B cell (primary cell): Measurements from ENCODE around the gene RPS6KA1. TPM values are rescaled to one million over a fixed set of nuclear protein-coding genes. Genes with fewer than 3 reads are reported as not detected.
A peak's percentile ranks its signal among the peaks of the same experiment; 100 is the strongest.

Experiments
- ATAC-seq: fragments of 200-7000 bp; cut with Tn5 transposase; one replicate; pipeline ENCODE4 v1.10.0; 2021; ENCODE audit warnings: low read depth, mild to moderate bottlenecking, moderate number of reproducible peaks, moderate library complexity
- CTCF ChIA-PET: fragments of 350-600 bp; sonication (Branson Sonifier 250); formaldehyde crosslinking; loops from one replicate; lab custom pipeline; 2021; ENCODE audit warnings: antibody characterized with exemption, inconsistent platforms; lab: Charles Lee
- POLR2A ChIA-PET: fragments of 350-600 bp; sonication (Branson Sonifier 250); formaldehyde crosslinking; loops from one replicate; lab custom pipeline; 2021; ENCODE audit warnings: antibody characterized with exemption; lab: Charles Lee
- DNase-seq: peaks from one replicate; pipeline ENCODE4 v3.0.0; 2013
- H2AFZ ChIP-seq: 2 replicates; pipeline ENCODE4 v1.6.1; 2012; ENCODE audit warnings: mild to moderate bottlenecking, low read depth, low read length; ENCODE audit not compliant: insufficient read depth, poor library complexity, severe bottlenecking
- H3K27ac ChIP-seq, 2 donors: 1 replicate in 1 of 2; 2 replicates in 1 of 2; pipeline ENCODE4 v1.5.1; 2012 to 2013; ENCODE audit warnings: low read length in 2 of 2, mild to moderate bottlenecking in 2 of 2, moderate library complexity in 1 of 2
- H3K27me3 ChIP-seq, 4 experiments: fragments of 200-600 bp in 1 of 4; sonication (generic) in 1 of 4; replicated peaks in 1 of 4; 1 replicate in 2 of 4; 2 replicates in 2 of 4; pipeline versions ENCODE4 v1.6.1 to v1.7.0; 2013 to 2016; ENCODE audit warnings: low read length in 3 of 4, mild to moderate bottlenecking in 2 of 4, mixed read lengths in 1 of 4, moderate library complexity in 1 of 4; ENCODE audit not compliant: insufficient read depth in 4 of 4, control insufficient read depth in 3 of 4; ENCODE audit errors: control extremely low read depth in 1 of 4
- H3K36me3 ChIP-seq, 2 experiments: replicated peaks in 1 of 2; 1 replicate in 1 of 2; 2 replicates in 1 of 2; pipeline versions ENCODE4 v1.6.1 to v1.7.1; 2013; ENCODE audit warnings: low read length in 1 of 2; ENCODE audit not compliant: insufficient read depth in 2 of 2, control insufficient read depth in 1 of 2; ENCODE audit errors: control extremely low read depth in 1 of 2, extremely low read depth in 1 of 2
- H3K4me1 ChIP-seq, 2 donors: fragments of 200-600 bp in 1 of 2; sonication (generic) in 1 of 2; 1 replicate in 1 of 2; 2 replicates in 1 of 2; pipeline versions ENCODE4 v1.5.1 to v1.6.1; 2013 to 2017; ENCODE audit warnings: low read length in 2 of 2; ENCODE audit not compliant: control insufficient read depth in 2 of 2, insufficient read depth in 2 of 2
- H3K4me2 ChIP-seq: replicated peaks from 2 replicates; pipeline ENCODE3; 2012; ENCODE audit warnings: mild to moderate bottlenecking, low read depth, low read length; ENCODE audit not compliant: poor library complexity, severe bottlenecking
- H3K4me3 ChIP-seq, 5 experiments: fragments of 200-600 bp in 1 of 5; sonication (generic) in 1 of 5; 1 replicate in 3 of 5; 2 replicates in 2 of 5; pipeline versions ENCODE4 v1.5.1 to v1.7.0; 2011 to 2016; ENCODE audit warnings: low read length in 4 of 5, mild to moderate bottlenecking in 4 of 5, low read depth in 2 of 5, control low read depth in 1 of 5, moderate library complexity in 1 of 5; ENCODE audit not compliant: insufficient read depth in 1 of 5; ENCODE audit errors: control extremely low read depth in 1 of 5, extremely low read depth in 1 of 5
- H3K79me2 ChIP-seq: fragments of 200-600 bp; sonication (generic); one replicate; pipeline ENCODE4 v1.6.0; 2016; ENCODE audit warnings: low read length; ENCODE audit not compliant: control insufficient read depth, insufficient read depth
- H3K9ac ChIP-seq: fragments of 200-600 bp; sonication (generic); 2 replicates; pipeline ENCODE4 v1.6.1; 2017; ENCODE audit warnings: mild to moderate bottlenecking, low read length, moderate library complexity
- H3K9me3 ChIP-seq, 3 donors: one replicate each; pipeline versions ENCODE4 v1.6.1 to v1.7.1; 2013; ENCODE audit warnings: low read length in 2 of 3; ENCODE audit not compliant: control insufficient read depth in 2 of 3, insufficient read depth in 1 of 3; ENCODE audit errors: control extremely low read depth in 1 of 3
- H4K20me1 ChIP-seq: 2 replicates; pipeline ENCODE4 v1.6.0; 2012; ENCODE audit warnings: mild to moderate bottlenecking, low read length; ENCODE audit not compliant: insufficient read depth, control insufficient read depth, poor library complexity, severe bottlenecking
- H3K27ac Mint-ChIP-seq: one replicate; pipeline ENCODE4 v1.8.0; 2021; ENCODE audit warnings: mixed read lengths
- H3K27me3 Mint-ChIP-seq: one replicate; pipeline ENCODE4 v1.8.0; 2021; ENCODE audit warnings: mixed read lengths
- H3K4me1 Mint-ChIP-seq: one replicate; pipeline ENCODE4 v1.8.0; 2021; ENCODE audit warnings: mixed read lengths
- H3K4me3 Mint-ChIP-seq: one replicate; pipeline ENCODE4 v1.8.0; 2021; ENCODE audit warnings: mixed read lengths
- H3K9me3 Mint-ChIP-seq: one replicate; pipeline ENCODE4 v1.8.0; 2022; ENCODE audit warnings: mixed read lengths; ENCODE audit not compliant: insufficient read depth
- EZH2 ChIP-seq: IDR thresholded peaks from 2 replicates; pipeline ENCODE4 v1.6.1; 2012; ENCODE audit warnings: borderline replicate concordance, low read depth, mild to moderate bottlenecking, moderate library complexity, low read length; ENCODE audit not compliant: insufficient read depth, poor library complexity, severe bottlenecking
- WGBS: methylation state at CpG from one replicate; pipeline ENCODE4 v1.1.5; 2013; ENCODE audit warnings: missing lambda C conversion rate; ENCODE audit not compliant: insufficient coverage; 5-methylcytosine and 5-hydroxymethylcytosine counted together
- intact Hi-C: fragments of 100-400 bp; cut with micrococcal nuclease; formaldehyde crosslinking; loops from one replicate; pipeline ENCODE4 v1.10.0; 2022
- polyA plus RNA-seq: library from polyadenylated mRNA; depleted of rRNA; stranded (reverse); fragments of >200 nt; gene quantifications from 2 replicates; pipeline ENCODE4 v1.2.3, GENCODE V29; 2012
- total RNA-seq, 2 donors: library from RNA; stranded (reverse); fragments of 120-200 nt in 1 of 2; gene quantifications; 1 replicate in 1 of 2; 2 replicates in 1 of 2; pipeline versions ENCODE4 v1.2.3 to v1.2.4, GENCODE V29; 2013 to 2022
- TF ChIP-seq, protein P1 (sequence below): fragments of 200-600 bp; IDR thresholded peaks from one replicate; pipeline ENCODE4 v1.8.0; 2022; ENCODE audit warnings: antibody characterized with exemption, mild to moderate bottlenecking

The RPS6KA1 gene
- total and polyA plus RNA-seq, 2 donors (not counting 1 experiment from before 2014, with no cell fraction given) = 72.0 to 99.9 TPM

DNA sequence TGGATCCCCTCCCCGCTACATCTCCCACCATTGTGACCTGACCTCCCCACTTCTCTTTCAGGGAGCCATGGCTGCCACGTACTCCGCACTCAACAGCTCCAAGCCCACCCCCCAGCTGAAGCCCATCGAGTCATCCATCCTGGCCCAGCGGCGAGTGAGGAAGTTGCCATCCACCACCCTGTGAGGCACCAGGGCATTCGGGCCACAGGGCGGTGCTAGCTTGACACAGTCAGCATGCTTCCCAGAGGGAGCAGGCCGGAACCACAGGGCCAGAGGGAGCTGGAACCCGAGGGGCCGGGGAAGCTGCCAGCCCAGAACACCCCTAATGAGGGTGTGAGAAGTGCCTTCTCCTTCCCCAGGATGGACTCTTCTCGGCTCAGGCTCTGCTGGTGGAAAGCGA, 44.5 kb downstream of the RPS6KA1 start:
- H3K79me2 ChIP-seq = no peaks in the 10 kb centered on the region
- H3K4me2 ChIP-seq = no peak overlapping the region
- no peaks in the 10 kb centered on the region for H3K4me1 ChIP-seq
- no peaks in the 10 kb centered on the region for H3K27me3 ChIP-seq
- no peak overlapping the region for H2AFZ ChIP-seq
- no peak overlapping the region for H3K27ac ChIP-seq
- Mint-ChIP-seq H3K4me3 (no peak overlapping the region), H3K27ac (no peak overlapping the region), H3K9me3 (no peaks in the 10 kb centered on the region), H3K4me1 (no peaks in the 10 kb centered on the region), H3K27me3 (no peaks in the 10 kb centered on the region)
- intact Hi-C loops = no loop called here
- ChIA-PET POLR2A (no interaction called here), CTCF (no interaction called here)
- H3K9me3 ChIP-seq = no peaks in the 10 kb centered on the region
- TF ChIP-seq, protein P1, sequence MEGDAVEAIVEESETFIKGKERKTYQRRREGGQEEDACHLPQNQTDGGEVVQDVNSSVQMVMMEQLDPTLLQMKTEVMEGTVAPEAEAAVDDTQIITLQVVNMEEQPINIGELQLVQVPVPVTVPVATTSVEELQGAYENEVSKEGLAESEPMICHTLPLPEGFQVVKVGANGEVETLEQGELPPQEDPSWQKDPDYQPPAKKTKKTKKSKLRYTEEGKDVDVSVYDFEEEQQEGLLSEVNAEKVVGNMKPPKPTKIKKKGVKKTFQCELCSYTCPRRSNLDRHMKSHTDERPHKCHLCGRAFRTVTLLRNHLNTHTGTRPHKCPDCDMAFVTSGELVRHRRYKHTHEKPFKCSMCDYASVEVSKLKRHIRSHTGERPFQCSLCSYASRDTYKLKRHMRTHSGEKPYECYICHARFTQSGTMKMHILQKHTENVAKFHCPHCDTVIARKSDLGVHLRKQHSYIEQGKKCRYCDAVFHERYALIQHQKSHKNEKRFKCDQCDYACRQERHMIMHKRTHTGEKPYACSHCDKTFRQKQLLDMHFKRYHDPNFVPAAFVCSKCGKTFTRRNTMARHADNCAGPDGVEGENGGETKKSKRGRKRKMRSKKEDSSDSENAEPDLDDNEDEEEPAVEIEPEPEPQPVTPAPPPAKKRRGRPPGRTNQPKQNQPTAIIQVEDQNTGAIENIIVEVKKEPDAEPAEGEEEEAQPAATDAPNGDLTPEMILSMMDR = no peak
- no peak for TF ChIP-seq EZH2
- no peak overlapping the region for H3K9ac ChIP-seq
- H3K36me3 ChIP-seq = peaks cover 0 to 64% of the 10 kb centered on the region in 2 experiments
- H4K20me1 ChIP-seq = peaks cover 23% of the 10 kb centered on the region
- H3K4me3 ChIP-seq = no peak overlapping the region
- ATAC-seq (no peak), DNase-seq (no peak)
- WGBS = 89% methylated on average over 7 of the region's 13 CpGs

- Histone ChIP-seq H3K27ac (no peak overlapping the region), H3K9me3 (no peaks in the 10 kb centered on the region), H3K79me2 (no peaks in the 10 kb centered on the region), H3K4me3 (no peak overlapping the region), H2AFZ (no peak overlapping the region), H4K20me1 (peaks cover 16% of the 10 kb centered on the region), H3K9ac (no peak overlapping the region), H3K36me3 (peaks cover 0 to 57% of the 10 kb centered on the region in 2 experiments), H3K27me3 (no peaks in the 10 kb centered on the region), H3K4me2 (no peak overlapping the region), H3K4me1 (no peaks in the 10 kb centered on the region)
- DNase-seq = no peak
- H3K27ac Mint-ChIP-seq = peak overlapping the region; percentile 26
- no peaks in the 10 kb centered on the region for H3K4me1 Mint-ChIP-seq
- TF ChIP-seq, protein P1 = no peak
- no peak for TF ChIP-seq EZH2
- WGBS = 68% methylated on average over 3 of the region's 6 CpGs
- ChIA-PET POLR2A (no interaction called here), CTCF (interaction anchor here (1.1 kb wide), 1 partner anchor 75 kb away, joined by 3 read pairs; no protein-coding TSS in a partner anchor)
- intact Hi-C loops = no loop called here
- no peaks in the 10 kb centered on the region for H3K9me3 Mint-ChIP-seq
- H3K4me3 Mint-ChIP-seq = no peak overlapping the region
- ATAC-seq = no peak
- H3K27me3 Mint-ChIP-seq = no peaks in the 10 kb centered on the region
Observed at GRCh38 chr1:26574719-26575251, 45.2 kb downstream of the RPS6KA1 start.
